Stimulated activated CD4-positive, alpha-beta T cell treated with anti-CD3 and anti-CD28 coated beads, Interleukin-12 subunit alpha, Interleukin-12 subunit beta, amount 100 ng/mL, for 48 hours (primary cell): ENCODE measurements around the gene TAF1B.
A peak's percentile ranks its signal among the peaks of the same experiment; 100 is the strongest.
"Not testable (repeated sequence)": the region's sequence is repeated elsewhere in the genome, so short reads cannot be mapped to it uniquely, and the experiment has no call there.

Experiments
- DNase-seq, 3 donors: peaks; one replicate each; pipeline ENCODE4 v3.0.0-alpha.2; 2020; ENCODE audit warnings: low read depth in 2 of 3, low spot score in 1 of 3

TAF1B gene

GRCh38 chr2:9879455-9880194 lies 36.4 kb downstream of the TAF1B start:
- no peak for DNase-seq

GRCh38 chr2:9883897-9884296 lies 40.6 kb downstream of the TAF1B start:
- DNase-seq, result no peak

GRCh38 chr2:9884436-9884835 lies 41.2 kb downstream of the TAF1B start:
- no peak for DNase-seq

GRCh38 chr2:9885036-9885684 lies 41.9 kb downstream of the TAF1B start:
- no peak for DNase-seq

- DNase-seq, result no peak
Measured at GRCh38 chr2:9887513-9887912, 44.2 kb downstream of the TAF1B start.

GRCh38 chr2:9889812-9890261 lies 46.6 kb downstream of the TAF1B start:
- DNase-seq, result no peak

GRCh38 chr2:9892236-9892635 lies 49.0 kb downstream of the TAF1B start:
- no peak for DNase-seq

GRCh38 chr2:9895669-9896590 lies 52.7 kb downstream of the TAF1B start:
- no peak for DNase-seq

- DNase-seq, result peak; percentile 65 to 69 (median 68)
Measured at GRCh38 chr2:9897331-9897737, 54.1 kb downstream of the TAF1B start.

- no peak for DNase-seq
Measured at GRCh38 chr2:9897846-9898245, 54.6 kb downstream of the TAF1B start.

- DNase-seq, result no peak
Measured at GRCh38 chr2:9905413-9905812, 62.1 kb downstream of the TAF1B start.

GRCh38 chr2:9907402-9907801 lies 64.1 kb downstream of the TAF1B start:
- DNase-seq, result no peak

GRCh38 chr2:9908639-9909038 lies 65.4 kb downstream of the TAF1B start:
- no peak for DNase-seq

- no peak for DNase-seq
Measured at GRCh38 chr2:9909106-9909505, 65.8 kb downstream of the TAF1B start.

- DNase-seq, result no peak
Measured at GRCh38 chr2:9910699-9911098, 67.4 kb downstream of the TAF1B start.

GRCh38 chr2:9912468-9912867 lies 69.2 kb downstream of the TAF1B start:
- DNase-seq, result no peak

GRCh38 chr2:9914384-9915065 lies 71.3 kb downstream of the TAF1B start:
- peak; percentile 35 to 47 (median 37) for DNase-seq

GRCh38 chr2:9918275-9918674 lies 75.0 kb downstream of the TAF1B start:
- DNase-seq, result no peak

- DNase-seq, result no peak
Measured at GRCh38 chr2:9919512-9919911, 76.2 kb downstream of the TAF1B start.

- DNase-seq, result not testable (repeated sequence)
Measured at GRCh38 chr2:9927020-9927419, 83.7 kb downstream of the TAF1B start.

- DNase-seq, result no peak
Measured at GRCh38 chr2:9937258-9937657, 94.0 kb downstream of the TAF1B start.
